Naive thymus-derived CD8-positive, alpha-beta T cell (primary cell): Measurements from ENCODE around the gene PDE4D. TPM values are rescaled to one million over a fixed set of nuclear protein-coding genes. Genes with fewer than 3 reads are reported as not detected.

Experiments used
- ATAC-seq, 2 donors: fragments of 150-1000 bp; cut with Tn5 transposase in 1 of 2; sonication (Bioruptor Pico), chemical (Tn5 transposase) in 1 of 2; 1 replicate in 1 of 2; 2 replicates in 1 of 2; pipeline ENCODE4 v1.10.0; 2021; ENCODE audit warnings: mild to moderate bottlenecking in 2 of 2, moderate library complexity in 2 of 2
- POLR2A ChIA-PET: fragments of 350-600 bp; sonication (Branson Sonifier 250); formaldehyde crosslinking; loops from one replicate; lab custom pipeline; 2021; ENCODE audit warnings: antibody characterized with exemption; lab: Charles Lee
- DNase-seq, 10 donors: peaks; one replicate each; pipeline versions ENCODE4 v3.0.0 to v3.0.0-alpha.2; 2020 to 2022
- H3K27ac Mint-ChIP-seq, 10 donors: one replicate each; pipeline ENCODE4 v1.8.0; 2020 to 2022; ENCODE audit warnings: mild to moderate bottlenecking in 10 of 10, mixed read lengths in 10 of 10, moderate library complexity in 4 of 10, inconsistent platforms in 1 of 10
- H3K27me3 Mint-ChIP-seq, 5 donors: one replicate each; pipeline ENCODE4 v1.8.0; 2021 to 2022; ENCODE audit warnings: mixed read lengths in 5 of 5
- H3K36me3 Mint-ChIP-seq, 3 donors: one replicate each; pipeline ENCODE4 v1.8.0; 2020 to 2022; ENCODE audit warnings: mixed read lengths in 3 of 3, mild to moderate bottlenecking in 2 of 3, inconsistent platforms in 1 of 3
- H3K4me1 Mint-ChIP-seq, 4 donors: one replicate each; pipeline ENCODE4 v1.8.0; 2021 to 2022; ENCODE audit warnings: mixed read lengths in 4 of 4
- H3K4me3 Mint-ChIP-seq, 10 donors: one replicate each; pipeline ENCODE4 v1.8.0; 2020 to 2022; ENCODE audit warnings: mild to moderate bottlenecking in 10 of 10, mixed read lengths in 10 of 10, moderate library complexity in 6 of 10, inconsistent platforms in 1 of 10
- H3K9me3 Mint-ChIP-seq, 9 donors: one replicate each; pipeline ENCODE4 v1.8.0; 2020 to 2022; ENCODE audit warnings: mixed read lengths in 9 of 9, mild to moderate bottlenecking in 3 of 9, inconsistent platforms in 1 of 9, moderate library complexity in 1 of 9
- polyA plus RNA-seq, 3 donors: library from polyadenylated mRNA; unstranded; fragments of 300-500 nt; fragmentation: Illumina TruSeq; gene quantifications; one replicate each; pipeline ENCODE4 v1.2.3, GENCODE V29; 2021
- total RNA-seq, 8 experiments: library from RNA in 2 of 8; stranded (reverse) in 2 of 8; gene quantifications; one replicate each; pipeline ENCODE4 v1.2.3 and lab custom pipeline; 2021 to 2026

Gene PDE4D
- total and polyA plus RNA-seq, 5 experiments from 2014 or later = 5.8 to 35.9 (median 8.8) TPM

GRCh38 chr5:59661954-59662615 is 231.4 kb downstream of the PDE4D start:
- Mint-ChIP-seq H3K9me3 (no peaks in the 10 kb centered on the region), H3K27me3 (no peaks in the 10 kb centered on the region), H3K4me1 (peaks cover 0 to 34% (median 4%) of the 10 kb centered on the region in 4 donors), H3K27ac (no peak overlapping the region), H3K4me3 (peak overlapping the region in 1 of 10 donors; percentile 50), H3K36me3 (no peaks in the 10 kb centered on the region)
- no peak for ATAC-seq
- POLR2A ChIA-PET = no interaction called here
- no peak for DNase-seq

- Mint-ChIP-seq H3K27ac (no peak overlapping the region), H3K4me3 (no peak overlapping the region), H3K4me1 (peaks cover 0 to 40% (median 4%) of the 10 kb centered on the region in 4 donors), H3K27me3 (no peaks in the 10 kb centered on the region), H3K9me3 (no peaks in the 10 kb centered on the region), H3K36me3 (no peaks in the 10 kb centered on the region)
- POLR2A ChIA-PET = no interaction called here
- ATAC-seq = no peak
- DNase-seq = no peak
Observed at GRCh38 chr5:59661311-59661710, 232.2 kb downstream of the PDE4D start.

- H3K36me3 Mint-ChIP-seq = no peaks in the 10 kb centered on the region
- no peak overlapping the region for H3K4me3 Mint-ChIP-seq
- no peak for ATAC-seq
- peaks cover 0 to 3% (median 0%) of the 10 kb centered on the region in 5 donors for H3K27me3 Mint-ChIP-seq
- no peaks in the 10 kb centered on the region for H3K9me3 Mint-ChIP-seq
- H3K4me1 Mint-ChIP-seq = peaks cover 0 to 46% (median 4%) of the 10 kb centered on the region in 4 donors
- POLR2A ChIA-PET = no interaction called here
- no peak for DNase-seq
- no peak overlapping the region for H3K27ac Mint-ChIP-seq
Observed at GRCh38 chr5:59660737-59661136, 232.8 kb downstream of the PDE4D start.

GRCh38 chr5:59656351-59657254 is 236.9 kb downstream of the PDE4D start:
- ATAC-seq = no peak
- no peak overlapping the region for H3K4me3 Mint-ChIP-seq
- H3K27ac Mint-ChIP-seq = no peak overlapping the region
- H3K9me3 Mint-ChIP-seq = no peaks in the 10 kb centered on the region
- H3K36me3 Mint-ChIP-seq = no peaks in the 10 kb centered on the region
- peaks cover 0 to 3% (median 0%) of the 10 kb centered on the region in 5 donors for H3K27me3 Mint-ChIP-seq
- no peak for DNase-seq
- peaks cover 0 to 34% (median 2%) of the 10 kb centered on the region in 4 donors for H3K4me1 Mint-ChIP-seq
- POLR2A ChIA-PET = no interaction called here

- Mint-ChIP-seq H3K4me3 (no peak overlapping the region), H3K36me3 (no peaks in the 10 kb centered on the region), H3K9me3 (no peaks in the 10 kb centered on the region), H3K27me3 (peaks cover 0 to 3% (median 0%) of the 10 kb centered on the region in 5 donors), H3K4me1 (peaks cover 0 to 31% (median 0%) of the 10 kb centered on the region in 4 donors), H3K27ac (no peak overlapping the region)
- DNase-seq (no peak), ATAC-seq (no peak)
- POLR2A ChIA-PET = no interaction called here
Observed at GRCh38 chr5:59655693-59656309, 237.7 kb downstream of the PDE4D start.

GRCh38 chr5:59654691-59655090 is 238.8 kb downstream of the PDE4D start:
- DNase-seq (no peak), ATAC-seq (no peak)
- H3K9me3 Mint-ChIP-seq = peaks cover 0 to 1% (median 0%) of the 10 kb centered on the region in 9 donors
- peaks cover 0 to 22% (median 0%) of the 10 kb centered on the region in 4 donors for H3K4me1 Mint-ChIP-seq
- H3K27me3 Mint-ChIP-seq = peaks cover 0 to 3% (median 0%) of the 10 kb centered on the region in 5 donors
- H3K4me3 Mint-ChIP-seq = no peak overlapping the region
- H3K27ac Mint-ChIP-seq = no peak overlapping the region
- H3K36me3 Mint-ChIP-seq = no peaks in the 10 kb centered on the region
- POLR2A ChIA-PET = no interaction called here

- POLR2A ChIA-PET = no interaction called here
- Mint-ChIP-seq H3K4me3 (no peak overlapping the region), H3K4me1 (peaks cover 0 to 12% (median under 1%) of the 10 kb centered on the region in 4 donors), H3K36me3 (no peaks in the 10 kb centered on the region), H3K9me3 (peaks cover 0 to 12% (median 0%) of the 10 kb centered on the region in 9 donors), H3K27me3 (peaks cover 0 to 5% (median 0%) of the 10 kb centered on the region in 5 donors), H3K27ac (no peak overlapping the region)
- DNase-seq (no peak), ATAC-seq (no peak)
Observed at GRCh38 chr5:59652449-59652848, 241.1 kb downstream of the PDE4D start.

- H3K27ac Mint-ChIP-seq = no peak overlapping the region
- H3K27me3 Mint-ChIP-seq = peaks cover 0 to 5% (median 0%) of the 10 kb centered on the region in 5 donors
- H3K36me3 Mint-ChIP-seq = no peaks in the 10 kb centered on the region
- no peak for ATAC-seq
- POLR2A ChIA-PET = interaction anchor here (0.7 kb wide), 1 partner anchor 72 kb away, joined by 3 read pairs; no protein-coding TSS in a partner anchor
- H3K4me1 Mint-ChIP-seq = peaks cover 2 to 10% (median 5%) of the 10 kb centered on the region in 4 donors
- peaks cover 0 to 12% (median 0%) of the 10 kb centered on the region in 9 donors for H3K9me3 Mint-ChIP-seq
- DNase-seq = no peak
- H3K4me3 Mint-ChIP-seq = no peak overlapping the region
Observed at GRCh38 chr5:59648949-59649921, 244.3 kb downstream of the PDE4D start.

- Mint-ChIP-seq H3K4me1 (peaks cover 2 to 10% (median 5%) of the 10 kb centered on the region in 4 donors), H3K36me3 (no peaks in the 10 kb centered on the region), H3K4me3 (no peak overlapping the region), H3K9me3 (peaks cover 0 to 12% (median 0%) of the 10 kb centered on the region in 9 donors), H3K27ac (no peak overlapping the region), H3K27me3 (peaks cover 0 to 5% (median 0%) of the 10 kb centered on the region in 5 donors)
- POLR2A ChIA-PET = interaction anchor here (0.7 kb wide), 1 partner anchor 73 kb away, joined by 3 read pairs; no protein-coding TSS in a partner anchor
- DNase-seq = no peak
- ATAC-seq = no peak
Observed at GRCh38 chr5:59648038-59648831, 245.3 kb downstream of the PDE4D start.

GRCh38 chr5:59645380-59645779 is 248.1 kb downstream of the PDE4D start:
- DNase-seq (no peak), ATAC-seq (no peak)
- peaks cover 0 to 9% (median 0%) of the 10 kb centered on the region in 5 donors for H3K27me3 Mint-ChIP-seq
- H3K36me3 Mint-ChIP-seq = no peaks in the 10 kb centered on the region
- POLR2A ChIA-PET = no interaction called here
- no peak overlapping the region for H3K4me3 Mint-ChIP-seq
- peaks cover 2 to 10% (median 5%) of the 10 kb centered on the region in 4 donors for H3K4me1 Mint-ChIP-seq
- H3K27ac Mint-ChIP-seq = no peak overlapping the region
- H3K9me3 Mint-ChIP-seq = peaks cover 0 to 12% (median 0%) of the 10 kb centered on the region in 9 donors

- Mint-ChIP-seq H3K9me3 (no peaks in the 10 kb centered on the region), H3K36me3 (no peaks in the 10 kb centered on the region), H3K4me3 (no peak overlapping the region), H3K27ac (no peak overlapping the region), H3K27me3 (peaks cover 0 to 8% (median 0%) of the 10 kb centered on the region in 5 donors), H3K4me1 (peaks cover 0 to 9% (median 4%) of the 10 kb centered on the region in 4 donors)
- DNase-seq = no peak
- ATAC-seq = no peak
- POLR2A ChIA-PET = no interaction called here
Observed at GRCh38 chr5:59640411-59640810, 253.1 kb downstream of the PDE4D start.
